Transverse colon (tissue), 4 donors: ENCODE data around the gene TUB.

Experiments
- POLR2AphosphoS5 ChIP-seq, 3 donors: sonication (generic); formaldehyde crosslinking; IDR thresholded peaks; one replicate each; pipeline ENCODE4 v1.6.1; 2016; ENCODE audit warnings: antibody characterized with exemption in 3 of 3
- TF ChIP-seq, protein P1 (sequence below), 5 experiments: fragments of 200-600 bp in 3 of 5; fragments of 450-650 bp in 2 of 5; sonication (generic) in 3 of 5; IDR thresholded peaks; 1 replicate in 2 of 5; 2 replicates in 3 of 5; pipeline ENCODE4 v1.5.1; 2016 to 2017; ENCODE audit warnings: antibody characterized with exemption in 5 of 5, inconsistent platforms in 3 of 5, mild to moderate bottlenecking in 2 of 5, moderate library complexity in 1 of 5

GRCh38 chr11:8081591-8082250 is 710 bp downstream of the TUB start:
- no peak for TF ChIP-seq POLR2AphosphoS5 (IDR thresholded peaks at IDR 0.05)
- TF ChIP-seq, protein P1, sequence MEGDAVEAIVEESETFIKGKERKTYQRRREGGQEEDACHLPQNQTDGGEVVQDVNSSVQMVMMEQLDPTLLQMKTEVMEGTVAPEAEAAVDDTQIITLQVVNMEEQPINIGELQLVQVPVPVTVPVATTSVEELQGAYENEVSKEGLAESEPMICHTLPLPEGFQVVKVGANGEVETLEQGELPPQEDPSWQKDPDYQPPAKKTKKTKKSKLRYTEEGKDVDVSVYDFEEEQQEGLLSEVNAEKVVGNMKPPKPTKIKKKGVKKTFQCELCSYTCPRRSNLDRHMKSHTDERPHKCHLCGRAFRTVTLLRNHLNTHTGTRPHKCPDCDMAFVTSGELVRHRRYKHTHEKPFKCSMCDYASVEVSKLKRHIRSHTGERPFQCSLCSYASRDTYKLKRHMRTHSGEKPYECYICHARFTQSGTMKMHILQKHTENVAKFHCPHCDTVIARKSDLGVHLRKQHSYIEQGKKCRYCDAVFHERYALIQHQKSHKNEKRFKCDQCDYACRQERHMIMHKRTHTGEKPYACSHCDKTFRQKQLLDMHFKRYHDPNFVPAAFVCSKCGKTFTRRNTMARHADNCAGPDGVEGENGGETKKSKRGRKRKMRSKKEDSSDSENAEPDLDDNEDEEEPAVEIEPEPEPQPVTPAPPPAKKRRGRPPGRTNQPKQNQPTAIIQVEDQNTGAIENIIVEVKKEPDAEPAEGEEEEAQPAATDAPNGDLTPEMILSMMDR (IDR thresholded peaks at IDR 0.05), result no peak
